ENCODE data around the gene ARHGAP4.
A peak's percentile ranks its signal among the peaks of the same experiment; 100 is the strongest.

ARHGAP4 gene

DNA sequence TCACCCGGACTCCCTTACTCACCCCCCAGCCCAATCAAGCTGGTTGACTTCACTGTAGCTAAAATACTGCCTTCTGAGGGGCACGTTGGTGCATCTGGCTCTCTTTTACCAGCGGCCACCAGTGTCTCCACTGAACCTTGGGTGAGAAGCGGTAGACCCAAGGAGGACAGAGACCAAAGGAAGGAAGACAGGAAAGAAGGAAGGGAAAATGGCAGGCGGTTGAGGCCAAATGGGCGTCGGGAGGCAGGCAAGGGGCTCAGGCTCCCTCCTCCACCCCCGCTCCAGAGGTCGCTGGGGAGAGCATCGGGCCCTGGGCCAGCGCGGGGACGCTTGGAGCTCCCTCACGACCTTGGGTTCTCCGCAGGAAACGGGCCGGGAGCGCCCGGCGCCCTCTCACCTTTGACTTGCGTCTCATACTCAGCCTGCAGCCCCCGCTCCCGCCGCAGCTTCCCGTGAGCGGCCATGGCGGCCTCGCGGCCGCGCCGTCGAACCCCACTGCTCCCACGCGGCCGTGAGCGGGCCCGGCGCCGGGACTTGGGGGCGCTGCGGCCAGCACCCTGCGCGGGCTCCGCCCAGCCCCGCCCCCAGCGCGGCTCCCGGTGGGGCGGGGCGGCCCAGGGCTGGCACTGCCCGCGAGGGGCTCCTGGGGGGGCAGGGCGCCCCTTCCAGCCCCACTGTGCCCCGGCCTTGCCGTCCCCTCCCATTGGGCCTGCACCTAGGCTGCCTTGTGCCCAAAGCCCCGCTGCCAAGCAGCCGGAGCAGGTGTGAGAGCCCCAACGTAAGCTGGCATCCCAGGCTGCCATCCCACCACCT is at the start of gene ARHGAP4:
TSS of gene ARHGAP4 (minus strand) at position 526 of the 813 bp plus-strand sequence. CDS start at position 464, 62 bp downstream.
- DNase-seq, result no peak

DNA sequence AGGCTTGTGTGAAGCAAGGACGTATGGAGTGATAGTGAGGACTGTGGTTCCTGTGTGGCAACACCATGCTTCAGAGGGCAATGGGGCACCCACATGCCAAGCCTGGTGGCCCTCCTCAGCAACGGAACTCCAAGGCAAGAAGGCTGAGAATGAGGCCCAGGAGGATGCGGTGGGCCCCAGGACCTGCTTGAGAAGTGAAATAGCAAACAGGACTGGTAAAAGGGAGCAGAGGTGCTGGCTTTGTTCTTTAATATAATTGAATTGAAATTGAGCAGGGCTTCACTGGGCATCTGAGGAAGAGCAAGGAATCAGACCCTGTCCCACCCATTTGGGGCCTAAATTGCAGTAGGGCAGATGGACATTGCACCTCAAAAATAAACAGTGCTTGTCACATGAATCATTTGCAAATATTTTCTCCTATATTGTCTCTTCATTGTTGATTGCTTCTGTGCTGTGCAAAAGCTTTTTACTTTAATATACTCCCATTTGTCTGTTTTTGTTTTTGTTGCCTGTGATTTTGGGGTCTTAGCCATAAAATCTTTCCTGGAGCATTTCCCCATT is 48.7 kb upstream of the ARHGAP4 start:
- no peak for DNase-seq

DNA sequence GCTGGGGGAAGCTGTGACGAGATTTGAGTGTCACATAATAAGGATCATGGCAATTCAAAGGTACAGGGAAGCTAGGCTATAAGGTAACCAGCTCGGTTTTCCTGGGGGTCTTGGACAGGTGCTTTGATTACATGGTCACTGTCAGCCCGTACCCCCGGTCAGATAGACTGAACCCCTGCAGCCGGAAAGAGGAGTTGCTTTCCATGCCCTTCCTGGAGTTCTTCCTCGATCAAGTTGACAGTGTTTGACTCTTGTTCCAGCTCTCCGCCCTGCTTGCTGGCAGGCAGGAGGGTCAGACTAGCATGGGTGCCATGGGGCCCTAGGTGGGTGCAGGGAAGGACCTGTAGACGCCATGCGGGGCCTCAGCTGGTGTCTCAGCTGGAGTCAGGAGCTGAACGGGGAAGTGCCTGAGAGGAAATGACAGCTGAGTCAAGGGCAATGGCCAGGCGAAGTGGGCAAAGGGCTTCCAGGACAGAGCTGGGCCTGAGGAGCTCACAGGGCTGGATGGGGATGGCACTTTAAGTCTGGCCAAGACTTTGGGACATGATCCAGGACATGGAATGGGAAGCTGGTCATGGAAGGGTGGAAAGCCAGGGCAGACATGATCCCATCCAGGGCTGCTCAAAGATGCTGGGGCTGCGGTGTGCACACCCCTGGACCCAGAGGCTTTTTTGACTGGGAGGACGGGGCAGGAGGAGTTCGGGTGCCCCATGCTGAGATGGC is 48.1 kb upstream of the ARHGAP4 start:
- DNase-seq, result no peak

DNA sequence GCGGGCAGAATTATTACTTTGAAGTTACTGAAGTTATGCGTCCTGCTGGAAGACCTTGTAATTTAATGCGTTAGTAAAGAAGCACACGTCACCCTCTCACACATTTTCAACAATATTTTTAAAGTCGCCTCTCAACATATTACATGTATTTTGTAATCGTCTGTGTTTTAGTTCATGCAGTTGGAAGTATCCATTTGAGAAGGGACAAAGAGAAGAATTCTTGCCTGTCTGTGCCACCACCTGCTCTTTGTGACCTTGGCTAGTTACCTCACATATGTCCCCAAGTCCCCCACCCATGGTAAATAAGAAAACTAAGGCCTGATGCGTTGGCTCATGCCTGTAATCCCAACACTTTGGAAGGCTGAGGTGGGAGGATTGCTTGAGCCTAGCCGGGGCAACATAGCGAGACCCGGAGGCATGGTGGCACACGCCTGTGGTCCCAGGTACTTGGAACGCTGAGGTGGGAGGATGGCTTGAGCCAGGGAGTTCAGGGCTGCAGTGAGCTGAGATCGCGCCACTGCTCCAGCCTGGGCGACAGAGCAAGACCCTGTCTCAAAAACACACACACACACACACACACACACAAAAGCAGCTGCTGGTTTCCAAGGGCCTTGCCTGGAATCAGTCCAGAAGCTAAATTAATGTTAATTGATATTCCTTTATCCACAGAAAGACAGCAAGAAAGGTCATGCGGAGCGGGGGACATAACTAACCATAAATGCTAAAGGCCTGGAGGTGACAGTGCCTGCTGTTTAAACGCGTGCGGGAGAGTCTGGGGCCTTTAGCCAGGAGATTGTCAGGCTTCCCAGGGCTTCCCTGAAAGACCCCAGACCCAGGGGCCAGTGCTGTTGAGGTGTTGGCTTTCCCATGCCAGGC is 47.3 kb upstream of the ARHGAP4 start:
- no peak for DNase-seq

DNA sequence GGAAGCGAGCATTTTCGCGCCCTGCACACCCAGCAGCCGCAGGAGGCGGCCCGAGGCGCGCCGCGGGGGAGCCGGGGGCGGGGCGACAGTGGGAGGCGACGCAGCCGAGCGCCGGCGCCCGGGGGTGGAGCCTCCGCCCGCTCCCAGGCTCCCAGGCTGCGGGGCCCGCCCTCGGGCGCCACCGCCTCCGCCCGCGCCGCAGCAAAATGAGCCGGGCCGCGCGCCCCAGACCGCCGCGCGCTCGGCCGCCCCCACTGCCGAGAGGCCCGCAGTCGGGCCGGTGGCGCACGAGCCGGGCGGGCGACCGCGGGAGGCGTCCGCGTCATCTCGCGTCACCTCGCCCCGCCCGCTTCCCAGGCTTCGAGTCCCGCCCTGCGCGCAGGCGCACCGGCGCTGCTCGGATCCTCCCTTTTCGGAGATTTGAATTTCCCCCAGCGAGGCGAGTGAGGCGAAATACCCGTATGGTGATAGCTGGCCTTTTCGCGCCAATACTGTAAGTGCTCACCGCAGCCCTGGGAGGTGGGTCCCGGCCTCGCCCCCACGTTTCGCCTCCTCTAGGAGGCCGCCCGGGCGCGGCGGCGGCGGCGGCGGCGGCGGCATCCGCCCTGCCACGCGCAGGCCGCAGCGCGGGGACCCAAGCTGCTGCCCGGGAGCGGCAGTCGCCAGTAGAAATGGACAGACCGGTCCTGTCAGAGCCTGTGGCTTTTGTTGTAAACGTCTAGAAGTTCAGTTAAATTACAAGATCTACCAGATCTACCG is 46.5 kb upstream of the ARHGAP4 start, which contains the start of gene TMEM187:
TSS of gene TMEM187 (plus strand) at position 387 of the 759 bp plus-strand sequence. CDS start 9,309 bp downstream, outside the sequence.
- DNase-seq, result peak; percentile 92 to 96

- DNase-seq, result peak; percentile 94 to 97
These were observed 45.6 kb upstream of the ARHGAP4 start, which contains the start of gene HCFC1 for GRCh38 chrX:153971450-153972367. TSS of gene HCFC1 (minus strand) at chrX:153971818. CDS start at chrX:153970840, 978 bp downstream.

DNA sequence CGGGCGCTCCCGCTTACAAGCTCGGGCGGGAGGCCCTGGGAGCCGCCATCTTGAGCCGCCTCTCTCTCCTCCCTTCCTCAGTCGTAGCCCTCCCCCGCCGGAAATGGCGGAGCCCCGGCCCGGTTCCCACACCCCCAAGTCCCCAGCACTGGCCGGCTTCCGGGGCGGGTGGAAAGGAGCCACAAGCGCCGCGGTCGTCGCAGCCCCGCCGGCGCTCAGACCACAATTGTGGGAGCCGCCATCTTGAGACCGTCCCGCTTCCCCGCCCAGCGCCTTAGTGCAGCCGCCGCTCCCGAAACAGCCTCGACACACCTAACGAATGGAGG is 45.0 kb upstream of the ARHGAP4 start:
- peak; percentile 74 to 88 for DNase-seq

GRCh38 chrX:153970357-153971123 is 44.5 kb upstream of the ARHGAP4 start:
- DNase-seq, result peak; percentile 61 to 71

GRCh38 chrX:153969904-153970356 is 43.9 kb upstream of the ARHGAP4 start:
- DNase-seq, result no peak

- no peak for DNase-seq
These were observed 43.2 kb upstream of the ARHGAP4 start for GRCh38 chrX:153969125-153969903.

- peak in 1 of 2 experiments; percentile 48 for DNase-seq
These were observed 42.7 kb upstream of the ARHGAP4 start for GRCh38 chrX:153968754-153969124.

- DNase-seq, result no peak
These were observed 42.2 kb upstream of the ARHGAP4 start for GRCh38 chrX:153968255-153968654.

GRCh38 chrX:153967536-153968224 is 41.6 kb upstream of the ARHGAP4 start:
- no peak for DNase-seq

DNA sequence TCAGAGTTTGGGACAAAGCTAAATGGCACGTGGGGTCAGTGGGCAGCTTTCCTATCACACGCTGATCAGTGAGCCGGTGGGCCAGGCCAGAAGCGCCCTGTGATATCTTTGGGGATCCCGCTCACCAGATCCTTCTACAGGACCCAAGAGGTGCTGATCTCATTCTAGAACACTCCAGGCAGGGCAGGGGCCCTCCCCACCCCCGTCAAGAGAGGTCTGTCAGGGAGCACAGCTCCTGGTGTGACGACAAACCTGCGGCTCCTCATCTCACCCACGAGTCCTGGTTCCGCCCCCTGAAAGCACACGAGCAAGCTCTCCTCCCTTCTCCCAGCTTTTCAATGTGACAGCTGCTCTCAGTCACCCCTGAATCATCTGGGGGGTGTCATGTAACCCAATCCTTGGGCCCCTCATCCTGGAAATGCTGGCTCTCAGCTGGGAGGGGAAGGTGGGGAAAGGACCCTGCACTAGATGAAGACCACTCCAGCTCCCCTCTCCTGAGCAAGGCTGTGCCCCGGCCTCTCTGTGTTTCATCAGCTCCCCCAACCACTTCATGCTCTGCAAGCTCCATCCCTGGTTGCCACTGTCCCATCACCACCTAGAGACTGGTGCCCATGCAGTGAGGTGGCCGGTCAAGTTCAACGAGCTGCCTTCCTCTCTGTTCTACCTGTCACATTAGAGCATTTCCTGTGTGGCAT is 40.9 kb upstream of the ARHGAP4 start:
- no peak for DNase-seq

GRCh38 chrX:153966283-153966688 is 40.2 kb upstream of the ARHGAP4 start:
- DNase-seq, result no peak

DNA sequence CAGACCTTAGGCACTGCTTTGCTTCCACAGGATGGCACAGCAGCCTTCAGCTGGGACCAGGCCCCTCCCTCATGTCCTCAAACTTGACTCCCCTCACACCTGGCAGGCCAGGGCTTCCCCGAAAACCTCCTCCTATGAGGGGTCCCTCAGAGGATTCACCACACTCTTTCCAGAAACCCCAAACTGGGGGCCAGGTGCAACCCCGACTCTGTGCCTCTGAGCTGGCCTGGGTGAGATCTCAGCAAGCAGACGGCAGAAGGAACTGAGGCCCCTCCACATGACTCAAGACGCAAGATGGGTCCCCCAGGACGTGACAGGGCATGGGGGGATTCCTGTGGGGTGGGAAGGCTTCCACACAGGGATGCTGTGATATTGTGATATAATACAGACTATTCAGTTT is 39.3 kb upstream of the ARHGAP4 start:
- no peak for DNase-seq

GRCh38 chrX:153964105-153964504 is 38.0 kb upstream of the ARHGAP4 start:
- no peak for DNase-seq

DNA sequence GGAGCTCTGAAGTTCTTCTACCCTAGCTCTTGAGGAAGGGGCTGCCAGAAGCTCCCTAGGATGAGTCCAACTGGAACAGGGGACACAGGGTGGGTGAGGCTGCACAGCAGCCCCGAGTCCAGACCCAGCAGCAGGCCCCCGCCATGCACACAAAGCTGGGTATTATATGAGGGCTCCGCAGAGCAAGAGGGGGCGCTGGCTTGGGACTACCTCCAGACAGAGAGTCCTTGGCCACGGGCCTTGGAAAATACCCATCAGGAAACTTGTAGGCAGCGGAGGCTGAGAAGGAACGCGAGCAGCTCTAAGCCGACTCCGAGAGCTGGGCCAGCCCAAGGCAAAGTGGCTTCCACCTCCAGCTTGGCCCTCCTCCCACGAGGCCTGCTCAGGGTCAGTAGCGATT is 37.5 kb upstream of the ARHGAP4 start:
- DNase-seq, result no peak
